Stimulated activated CD4-positive, alpha-beta T cell treated with anti-CD3 and anti-CD28 coated beads, Interleukin-4, amount 100 ng/mL, for 24 hours (primary cell): ENCODE data around the gene DPCD.
A peak's percentile ranks its signal among the peaks of the same experiment; 100 is the strongest.
"Not testable (repeated sequence)": the region's sequence is repeated elsewhere in the genome, so short reads cannot be mapped to it uniquely, and the experiment has no call there.

Source experiments
- DNase-seq: peaks from one replicate; pipeline ENCODE4 v3.0.0-alpha.2; 2020

The DPCD gene

GRCh38 chr10:101588879-101589278 is 758 bp downstream of the DPCD start:
- no peak for DNase-seq

- DNase-seq: not testable (repeated sequence)
Measured at GRCh38 chr10:101593331-101593730, 5.2 kb downstream of the DPCD start.

GRCh38 chr10:101595591-101596433 is 7.7 kb downstream of the DPCD start:
- DNase-seq: no peak

- DNase-seq: no peak
Measured at GRCh38 chr10:101597091-101597900, 9.2 kb downstream of the DPCD start.

- no peak for DNase-seq
Measured at GRCh38 chr10:101601541-101601940, 13.4 kb downstream of the DPCD start.

GRCh38 chr10:101602761-101603398 is 14.8 kb downstream of the DPCD start:
- DNase-seq: peak; percentile 75

GRCh38 chr10:101607124-101607523 is 19.0 kb downstream of the DPCD start:
- no peak for DNase-seq

- no peak for DNase-seq
Measured at GRCh38 chr10:101609481-101609880, 21.4 kb downstream of the DPCD start.

- no peak for DNase-seq
Measured at GRCh38 chr10:101611096-101611905, 23.2 kb downstream of the DPCD start.

- no peak for DNase-seq
Measured at GRCh38 chr10:101612086-101612485, 24.0 kb downstream of the DPCD start.

GRCh38 chr10:101612872-101613271 is 24.8 kb downstream of the DPCD start:
- DNase-seq: no peak

- no peak for DNase-seq
Measured at GRCh38 chr10:101613646-101614045, 25.5 kb downstream of the DPCD start.

- no peak for DNase-seq
Measured at GRCh38 chr10:101614663-101615524, 26.8 kb downstream of the DPCD start.

- DNase-seq: no peak
Measured at GRCh38 chr10:101615525-101616116, 27.5 kb downstream of the DPCD start.

GRCh38 chr10:101616415-101617101 is 28.4 kb downstream of the DPCD start:
- DNase-seq: no peak

- DNase-seq: no peak
Measured at GRCh38 chr10:101617102-101617823, 29.1 kb downstream of the DPCD start.

GRCh38 chr10:101617824-101618568 is 29.9 kb downstream of the DPCD start:
- no peak for DNase-seq

GRCh38 chr10:101618871-101619270 is 30.8 kb downstream of the DPCD start:
- DNase-seq: no peak

- DNase-seq: no peak
Measured at GRCh38 chr10:101619983-101620382, 31.9 kb downstream of the DPCD start.
